Loucy (cell line): ENCODE data around the gene PNMA6E.

ENCODE experiments used
- EZH2phosphoT487 ChIP-seq: fragments of 200-600 bp; IDR thresholded peaks from 2 replicates; pipeline ENCODE4 v1.6.1; 2018; ENCODE audit warnings: antibody characterized with exemption, mild to moderate bottlenecking, moderate library complexity, borderline replicate concordance
- TF ChIP-seq, protein P1 (sequence below): fragments of 200-600 bp; sonication (generic); conservative IDR thresholded peaks from 2 replicates; pipeline ENCODE4 v1.5.1; 2014; ENCODE audit warnings: mild to moderate bottlenecking, antibody characterized with exemption, low read length

DNA sequence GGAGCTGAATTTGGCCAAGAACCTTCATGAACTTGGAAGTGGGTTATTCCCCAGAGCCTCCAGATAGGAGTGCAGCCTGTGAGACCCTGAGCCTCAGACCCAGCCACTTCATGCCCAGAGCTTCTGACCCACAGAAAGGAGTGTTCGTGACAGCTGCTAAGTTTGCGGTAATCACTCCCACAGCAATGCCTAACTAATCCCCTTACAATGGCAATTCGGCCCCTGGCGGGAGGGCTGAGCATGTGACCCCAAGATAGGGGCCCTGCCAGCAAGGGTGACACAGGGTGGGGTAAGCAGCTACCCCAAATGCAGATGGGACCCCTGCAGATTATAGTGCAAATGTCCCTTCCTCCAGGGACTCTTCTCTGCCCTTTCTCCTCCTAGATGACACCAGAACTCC, 22.5 kb downstream of the PNMA6E start:
- TF ChIP-seq, protein P1, sequence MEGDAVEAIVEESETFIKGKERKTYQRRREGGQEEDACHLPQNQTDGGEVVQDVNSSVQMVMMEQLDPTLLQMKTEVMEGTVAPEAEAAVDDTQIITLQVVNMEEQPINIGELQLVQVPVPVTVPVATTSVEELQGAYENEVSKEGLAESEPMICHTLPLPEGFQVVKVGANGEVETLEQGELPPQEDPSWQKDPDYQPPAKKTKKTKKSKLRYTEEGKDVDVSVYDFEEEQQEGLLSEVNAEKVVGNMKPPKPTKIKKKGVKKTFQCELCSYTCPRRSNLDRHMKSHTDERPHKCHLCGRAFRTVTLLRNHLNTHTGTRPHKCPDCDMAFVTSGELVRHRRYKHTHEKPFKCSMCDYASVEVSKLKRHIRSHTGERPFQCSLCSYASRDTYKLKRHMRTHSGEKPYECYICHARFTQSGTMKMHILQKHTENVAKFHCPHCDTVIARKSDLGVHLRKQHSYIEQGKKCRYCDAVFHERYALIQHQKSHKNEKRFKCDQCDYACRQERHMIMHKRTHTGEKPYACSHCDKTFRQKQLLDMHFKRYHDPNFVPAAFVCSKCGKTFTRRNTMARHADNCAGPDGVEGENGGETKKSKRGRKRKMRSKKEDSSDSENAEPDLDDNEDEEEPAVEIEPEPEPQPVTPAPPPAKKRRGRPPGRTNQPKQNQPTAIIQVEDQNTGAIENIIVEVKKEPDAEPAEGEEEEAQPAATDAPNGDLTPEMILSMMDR = no peak
- no peak for TF ChIP-seq EZH2phosphoT487
